K562 (cell line): ENCODE data around the gene DRAXIN. TPM values are rescaled to one million over a fixed set of nuclear protein-coding genes. Genes with fewer than 3 reads are reported as not detected.

Experiments
- ADNP ChIP-seq: fragments of 200-800 bp; sonication (Bioruptor generic); IDR thresholded peaks from 2 replicates; pipeline ENCODE4 v1.6.1; 2016; ENCODE audit warnings: missing genetic modification characterization, missing compliant biosample characterization
- CBFB ChIP-seq: sonication (generic); formaldehyde crosslinking; IDR thresholded peaks from 2 replicates; pipeline ENCODE4 v1.4.0; 2020; ENCODE audit warnings: mild to moderate bottlenecking, missing genetic modification reagents
- FOSL1 ChIP-seq: fragments of 200-800 bp; sonication (Bioruptor generic); conservative IDR thresholded peaks from 2 replicates; pipeline ENCODE4 v1.6.1; 2016; ENCODE audit warnings: missing genetic modification characterization, missing compliant biosample characterization
- FOXK2 ChIP-seq, 2 experiments: fragments of 450-650 bp; IDR thresholded peaks in 1 of 2; conservative IDR thresholded peaks in 1 of 2; 2 replicates each; pipeline ENCODE4 v1.6.1; 2016; ENCODE audit warnings: low read depth in 2 of 2, mild to moderate bottlenecking in 1 of 2
- HDAC3 ChIP-seq: fragments of 450-650 bp; IDR thresholded peaks from 2 replicates; pipeline ENCODE4 v1.6.1; 2018; ENCODE audit warnings: borderline replicate concordance, mild to moderate bottlenecking, moderate library complexity; ENCODE audit not compliant: partially characterized antibody
- KDM4B ChIP-seq, 2 experiments: fragments of 450-650 bp in 1 of 2; sonication (generic) in 1 of 2; IDR thresholded peaks; 2 replicates each; pipeline ENCODE4 v1.6.1; 2016 to 2017; ENCODE audit warnings: borderline replicate concordance in 2 of 2, antibody characterized with exemption in 1 of 2, low read depth in 1 of 2, mild to moderate bottlenecking in 1 of 2
- MGA ChIP-seq: fragments of 450-650 bp; IDR thresholded peaks from 2 replicates; pipeline ENCODE4 v1.6.1; 2016; ENCODE audit warnings: mild to moderate bottlenecking, moderate library complexity
- SIN3A ChIP-seq, 2 experiments: fragments of 150-350 bp in 1 of 2; IDR thresholded peaks; 2 replicates each; pipeline ENCODE4 v1.6.1; 2011 to 2016; ENCODE audit warnings: borderline replicate concordance in 2 of 2, low read depth in 2 of 2, low read length in 2 of 2, mild to moderate bottlenecking in 2 of 2, moderate library complexity in 2 of 2; ENCODE audit not compliant: control insufficient read depth in 1 of 2
- SMAD2 ChIP-seq: fragments of 150-350 bp; IDR thresholded peaks from 2 replicates; pipeline ENCODE4 v1.6.1; 2014; ENCODE audit warnings: low read depth, mild to moderate bottlenecking, low read length
- SMARCA4 ChIP-seq: fragments of 450-650 bp; IDR thresholded peaks from 2 replicates; pipeline ENCODE4 v1.6.1; 2016
- YBX1 ChIP-seq: fragments of 450-650 bp; IDR thresholded peaks from 2 replicates; pipeline ENCODE4 v1.7.1; 2016; ENCODE audit warnings: mild to moderate bottlenecking
- polyA plus RNA-seq, 8 experiments: library from polyadenylated mRNA; depleted of rRNA in 4 of 8; stranded (reverse) in 5 of 8; unstranded in 3 of 8; fragments of >200 nt; fragmentation: Nextera tagmentation in 2 of 8; fragmentation: Illumina TruSeq in 1 of 8; extraction: Ambion mirVana in 2 of 8; extraction: Trizol in 1 of 8; gene quantifications; 2 replicates each; pipeline versions ENCODE4 v1.2.1 to v1.2.3, GENCODE V29; 2011 to 2014; ENCODE audit warnings: inconsistent platforms in 1 of 8, missing spikeins in 1 of 8
- total RNA-seq, 7 experiments: library from RNA; depleted of rRNA in 6 of 7; stranded (reverse); fragments of >200 nt in 6 of 7; fragmentation: Illumina TruSeq in 2 of 7; extraction: Trizol in 2 of 7; gene quantifications; 2 replicates each; pipeline versions ENCODE4 v1.2.1 to v1.2.3, GENCODE V29; 2011 to 2021; ENCODE audit warnings: low replicate concordance in 1 of 7
- TF ChIP-seq, protein P1 (sequence below): fragments of 450-650 bp; formaldehyde crosslinking; conservative IDR thresholded peaks from 2 replicates; pipeline ENCODE4 v1.4.0; 2022; ENCODE audit warnings: mild to moderate bottlenecking, missing genetic modification characterization
- TF ChIP-seq, protein P2 (sequence below): fragments of 450-650 bp; formaldehyde crosslinking; IDR thresholded peaks from 2 replicates; pipeline ENCODE4 v1.4.0; 2022; ENCODE audit warnings: missing genetic modification characterization

Gene DRAXIN
- total and polyA plus RNA-seq, 9 of the 15 experiments (the other 6 are each of a cell fraction or from before 2014, with no cell fraction given): 0.01 to 0.04 (median 0.01) TPM; not detected in 6

DNA sequence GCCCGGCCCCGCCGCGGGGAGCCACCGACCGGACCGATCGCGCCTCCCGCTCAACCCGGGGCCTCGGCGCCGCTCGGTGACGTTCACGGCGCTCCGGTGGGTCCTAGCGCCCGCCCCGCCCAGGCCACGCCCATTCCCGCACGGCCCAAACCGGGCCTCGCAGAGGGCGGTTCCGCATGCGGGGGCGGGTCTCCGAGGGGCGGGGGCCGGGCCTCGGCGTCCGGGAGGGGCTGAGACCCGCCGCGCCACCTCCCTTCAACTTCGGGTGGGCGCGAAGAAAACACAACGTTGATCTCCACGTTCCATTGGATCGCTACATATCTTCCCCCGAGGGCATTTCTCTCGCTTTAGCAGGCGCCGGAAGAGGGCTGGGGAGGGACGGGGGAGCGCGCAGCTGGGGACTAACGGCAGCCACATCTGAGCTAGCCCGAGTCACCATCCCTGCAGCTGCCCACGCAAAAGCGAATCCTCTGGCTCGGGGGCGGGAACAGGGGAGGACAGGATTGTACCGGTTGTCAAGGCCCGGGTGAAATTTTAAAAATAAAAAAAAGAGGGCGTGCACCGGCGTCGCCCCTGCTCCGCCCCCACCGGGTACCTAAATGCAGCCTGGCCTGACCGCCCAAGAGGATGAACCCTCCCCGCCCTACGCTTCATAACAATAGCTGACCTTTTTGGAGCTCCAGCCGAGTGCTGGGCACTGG is 10.3 kb upstream of the DRAXIN start, which contains the start of gene MAD2L2 (continued):
- TF ChIP-seq, protein P1, sequence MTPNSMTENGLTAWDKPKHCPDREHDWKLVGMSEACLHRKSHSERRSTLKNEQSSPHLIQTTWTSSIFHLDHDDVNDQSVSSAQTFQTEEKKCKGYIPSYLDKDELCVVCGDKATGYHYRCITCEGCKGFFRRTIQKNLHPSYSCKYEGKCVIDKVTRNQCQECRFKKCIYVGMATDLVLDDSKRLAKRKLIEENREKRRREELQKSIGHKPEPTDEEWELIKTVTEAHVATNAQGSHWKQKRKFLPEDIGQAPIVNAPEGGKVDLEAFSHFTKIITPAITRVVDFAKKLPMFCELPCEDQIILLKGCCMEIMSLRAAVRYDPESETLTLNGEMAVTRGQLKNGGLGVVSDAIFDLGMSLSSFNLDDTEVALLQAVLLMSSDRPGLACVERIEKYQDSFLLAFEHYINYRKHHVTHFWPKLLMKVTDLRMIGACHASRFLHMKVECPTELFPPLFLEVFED (CRISPR knock-in tag): peak; percentile 32; the same call in 1 of the 2 replicates
- TF ChIP-seq SMARCA4 (peak; percentile 32; the same call in 1 of the 2 replicates), HDAC3 (no peak), FOSL1 (peak; percentile 66), SIN3A (IDR thresholded peaks at IDR 0.05; ENCODE audit: borderline replicate concordance in 2 of 2, control insufficient read depth in 1 of 2, low read depth in 2 of 2, low read length in 2 of 2) (peak in 1 of 2 experiments; percentile 72; a peak in 1 of 4 replicates), FOXK2 (conservative IDR thresholded peaks at IDR 0.05 in 1 of 2, IDR thresholded peaks at IDR 0.05 in 1 of 2; ENCODE audit: low read depth in 2 of 2) (no peak), CBFB (no peak), SMAD2 (no peak), MGA (no peak), ADNP (tag) (no peak), KDM4B (IDR thresholded peaks at IDR 0.05; ENCODE audit: borderline replicate concordance in 2 of 2, low read depth in 1 of 2) (no peak; a peak in 1 of 4 replicates), YBX1 (no peak)
- TF ChIP-seq, protein P2, sequence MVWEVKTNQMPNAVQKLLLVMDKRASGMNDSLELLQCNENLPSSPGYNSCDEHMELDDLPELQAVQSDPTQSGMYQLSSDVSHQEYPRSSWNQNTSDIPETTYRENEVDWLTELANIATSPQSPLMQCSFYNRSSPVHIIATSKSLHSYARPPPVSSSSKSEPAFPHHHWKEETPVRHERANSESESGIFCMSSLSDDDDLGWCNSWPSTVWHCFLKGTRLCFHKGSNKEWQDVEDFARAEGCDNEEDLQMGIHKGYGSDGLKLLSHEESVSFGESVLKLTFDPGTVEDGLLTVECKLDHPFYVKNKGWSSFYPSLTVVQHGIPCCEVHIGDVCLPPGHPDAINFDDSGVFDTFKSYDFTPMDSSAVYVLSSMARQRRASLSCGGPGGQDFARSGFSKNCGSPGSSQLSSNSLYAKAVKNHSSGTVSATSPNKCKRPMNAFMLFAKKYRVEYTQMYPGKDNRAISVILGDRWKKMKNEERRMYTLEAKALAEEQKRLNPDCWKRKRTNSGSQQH: no peak
